Measurements from ENCODE around the gene TOX2.
A peak's percentile ranks its signal among the peaks of the same experiment; 100 is the strongest.

The TOX2 gene

GRCh38 chr20:43903953-43904826 is 10.5 kb upstream of the TOX2 start:
- DNase-seq (ENCODE audit: insufficient read length) (no peak), FAIRE-seq (no peak)
- TF ChIP-seq TAF1 (IDR thresholded peaks at IDR 0.05; ENCODE audit: borderline replicate concordance, low read depth, low read length) (no peak), POLR2A (IDR thresholded peaks at IDR 0.05; ENCODE audit: low read depth, low read length) (no peak), POLR2AphosphoS5 (IDR thresholded peaks at IDR 0.05; ENCODE audit: low read depth, low read length) (no peak)

- FAIRE-seq (no peak), DNase-seq (ENCODE audit: insufficient read length) (no peak)
- TF ChIP-seq TAF1 (IDR thresholded peaks at IDR 0.05; ENCODE audit: borderline replicate concordance, low read depth, low read length) (no peak), POLR2A (IDR thresholded peaks at IDR 0.05; ENCODE audit: low read depth, low read length) (no peak), POLR2AphosphoS5 (IDR thresholded peaks at IDR 0.05; ENCODE audit: low read depth, low read length) (no peak)
These were observed 9.8 kb upstream of the TOX2 start for GRCh38 chr20:43904827-43905177.

DNA sequence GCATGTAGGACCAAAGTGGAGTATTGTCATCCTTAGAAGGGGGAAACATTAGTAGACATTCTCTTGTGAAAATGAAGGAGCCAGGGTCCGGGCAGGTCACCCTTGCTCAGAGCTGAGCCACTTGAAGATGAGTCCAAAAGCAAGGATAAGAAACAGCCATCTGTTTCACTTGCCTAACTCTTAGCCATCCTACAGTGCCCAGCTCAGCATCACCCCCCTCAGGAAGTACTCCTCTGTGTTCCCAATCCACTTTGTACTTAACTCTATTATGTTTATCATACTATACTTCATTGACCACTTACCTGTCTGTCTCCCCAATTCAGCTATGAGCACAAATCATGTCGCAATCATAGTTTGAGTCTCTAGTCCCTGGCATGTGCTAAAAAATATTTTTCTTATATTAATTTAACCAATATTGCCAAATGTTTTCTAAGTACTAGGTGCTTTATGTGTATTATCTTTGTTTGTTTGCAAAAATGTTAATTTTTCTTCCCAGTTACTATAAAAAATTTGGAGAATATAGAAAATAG is 8.1 kb upstream of the TOX2 start:
- FAIRE-seq (no peak), DNase-seq (ENCODE audit: insufficient read length) (no peak)
- TF ChIP-seq TAF1 (IDR thresholded peaks at IDR 0.05; ENCODE audit: borderline replicate concordance, low read depth, low read length): no peak
- TF ChIP-seq POLR2AphosphoS5 (IDR thresholded peaks at IDR 0.05; ENCODE audit: low read depth, low read length): no peak
- TF ChIP-seq POLR2A (IDR thresholded peaks at IDR 0.05; ENCODE audit: low read depth, low read length): no peak

GRCh38 chr20:43909211-43909610 is 5.4 kb upstream of the TOX2 start:
- DNase-seq (ENCODE audit: insufficient read length): no peak
- TF ChIP-seq POLR2A (IDR thresholded peaks at IDR 0.05; ENCODE audit: low read depth, low read length): no peak
- TF ChIP-seq TAF1 (IDR thresholded peaks at IDR 0.05; ENCODE audit: borderline replicate concordance, low read depth, low read length): no peak
- TF ChIP-seq POLR2AphosphoS5 (IDR thresholded peaks at IDR 0.05; ENCODE audit: low read depth, low read length): no peak
- no peak for FAIRE-seq

DNA sequence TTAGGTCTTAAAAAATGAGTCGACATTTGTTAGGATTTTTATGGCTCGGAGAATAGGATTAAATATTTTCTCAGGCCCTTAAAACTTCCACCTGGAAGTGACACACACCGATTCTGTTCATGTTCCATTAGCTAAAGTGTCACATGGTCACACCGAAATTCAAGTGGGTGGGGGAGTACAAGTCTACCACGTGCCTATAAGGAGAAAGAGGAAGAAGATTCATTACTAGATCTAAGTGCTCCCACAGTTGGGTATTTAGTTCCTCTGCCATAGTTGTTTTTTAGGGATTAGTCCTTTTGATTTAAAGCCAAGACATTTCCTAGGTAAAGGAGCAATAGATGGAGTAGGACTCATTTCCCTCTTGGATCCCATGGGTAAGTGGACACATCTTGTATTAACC is 4.9 kb upstream of the TOX2 start:
- FAIRE-seq: peak; percentile 76
- TF ChIP-seq TAF1 (IDR thresholded peaks at IDR 0.05; ENCODE audit: borderline replicate concordance, low read depth, low read length): no peak
- no peak for TF ChIP-seq POLR2AphosphoS5 (IDR thresholded peaks at IDR 0.05; ENCODE audit: low read depth, low read length)
- no peak for TF ChIP-seq POLR2A (IDR thresholded peaks at IDR 0.05; ENCODE audit: low read depth, low read length)
- DNase-seq (ENCODE audit: insufficient read length): no peak

DNA sequence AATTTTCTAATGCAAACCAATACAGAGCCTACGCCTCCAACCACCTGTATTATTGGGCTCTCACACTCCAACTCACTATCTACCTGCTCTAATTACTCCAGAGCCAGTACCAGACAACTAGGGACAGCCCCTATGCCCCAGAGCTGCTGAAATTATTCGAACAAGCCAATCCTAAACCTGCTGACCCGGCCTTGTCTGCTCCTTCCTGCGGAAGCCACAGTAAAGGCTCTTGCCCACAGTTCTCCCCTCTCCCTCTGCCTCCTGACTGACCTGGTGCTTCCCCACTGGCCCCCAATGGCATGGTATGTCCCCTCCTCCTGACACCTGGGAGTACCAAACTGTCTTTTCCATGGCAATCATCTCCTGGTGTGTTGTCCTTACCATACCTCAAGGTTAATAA is 4.1 kb upstream of the TOX2 start:
- TF ChIP-seq POLR2A (IDR thresholded peaks at IDR 0.05; ENCODE audit: low read depth, low read length): no peak
- TF ChIP-seq TAF1 (IDR thresholded peaks at IDR 0.05; ENCODE audit: borderline replicate concordance, low read depth, low read length): no peak
- no peak for TF ChIP-seq POLR2AphosphoS5 (IDR thresholded peaks at IDR 0.05; ENCODE audit: low read depth, low read length)
- FAIRE-seq (no peak), DNase-seq (ENCODE audit: insufficient read length) (no peak)

DNA sequence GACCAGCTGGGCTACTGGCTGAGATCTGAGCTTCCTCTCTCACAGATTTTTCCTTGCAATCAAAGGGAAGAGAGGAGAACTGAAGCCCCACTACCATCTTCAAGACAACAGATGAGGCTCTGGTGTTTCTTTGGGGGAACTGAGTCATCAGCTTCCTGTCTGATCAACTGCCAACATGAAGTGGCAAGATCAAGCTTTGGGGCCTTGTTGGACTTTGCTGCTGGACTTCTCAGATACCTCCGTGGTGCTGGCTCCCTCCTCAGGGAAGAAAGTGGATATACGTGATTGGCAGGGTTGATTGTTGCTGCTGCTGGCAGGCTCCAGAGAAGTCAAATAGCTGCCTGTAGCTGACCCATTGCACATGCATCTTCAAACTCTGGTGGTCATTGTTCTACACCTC is 3.6 kb upstream of the TOX2 start:
- no peak for TF ChIP-seq POLR2A (IDR thresholded peaks at IDR 0.05; ENCODE audit: low read depth, low read length)
- TF ChIP-seq TAF1 (IDR thresholded peaks at IDR 0.05; ENCODE audit: borderline replicate concordance, low read depth, low read length): no peak
- no peak for TF ChIP-seq POLR2AphosphoS5 (IDR thresholded peaks at IDR 0.05; ENCODE audit: low read depth, low read length)
- DNase-seq (ENCODE audit: insufficient read length) (no peak), FAIRE-seq (no peak)

DNA sequence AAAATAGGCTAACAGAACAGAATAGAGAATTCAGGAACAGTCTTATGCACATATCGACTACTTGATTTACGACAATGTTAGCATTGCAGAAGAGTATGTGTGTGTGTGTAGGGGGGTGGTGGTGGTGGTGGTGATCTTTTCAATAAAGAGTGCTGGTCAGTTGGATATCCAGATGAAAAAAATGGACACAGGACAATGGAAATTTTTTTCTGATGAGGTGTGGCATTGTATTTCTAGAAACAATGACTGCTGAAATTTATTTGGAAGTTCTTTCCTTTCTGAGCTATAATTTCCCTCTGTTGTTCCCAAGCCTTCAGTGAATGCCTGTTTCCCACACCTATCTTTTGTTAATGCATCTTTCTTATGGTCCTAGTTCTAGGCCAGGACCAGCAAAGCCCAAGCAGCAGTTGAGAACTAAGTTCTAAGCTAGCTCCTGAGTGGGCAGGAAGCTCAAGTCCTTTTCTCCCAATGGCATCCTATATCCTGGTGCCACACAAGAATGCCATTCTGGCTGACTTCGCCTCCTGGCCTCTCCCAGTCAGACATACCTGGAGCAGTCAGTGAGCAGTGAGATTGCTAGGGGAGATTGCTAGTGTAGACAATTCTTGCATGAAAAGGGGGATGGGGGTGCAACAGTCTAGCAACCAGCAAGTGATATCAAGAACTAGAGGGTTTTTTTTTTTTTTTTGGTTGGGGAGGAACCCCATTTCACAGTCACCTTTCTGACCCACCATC is 1.2 kb upstream of the TOX2 start:
- FAIRE-seq (no peak), DNase-seq (ENCODE audit: insufficient read length) (no peak)
- TF ChIP-seq POLR2AphosphoS5 (IDR thresholded peaks at IDR 0.05; ENCODE audit: low read depth, low read length): no peak
- TF ChIP-seq TAF1 (IDR thresholded peaks at IDR 0.05; ENCODE audit: borderline replicate concordance, low read depth, low read length): no peak
- no peak for TF ChIP-seq POLR2A (IDR thresholded peaks at IDR 0.05; ENCODE audit: low read depth, low read length)

- TF ChIP-seq POLR2A (IDR thresholded peaks at IDR 0.05; ENCODE audit: low read depth, low read length) (peak; percentile 66), TAF1 (IDR thresholded peaks at IDR 0.05; ENCODE audit: borderline replicate concordance, low read depth, low read length) (0 out of 2 replicates have a peak, but pooled peaks have one; percentile 11), POLR2AphosphoS5 (IDR thresholded peaks at IDR 0.05; ENCODE audit: low read depth, low read length) (peak; percentile 86)
- peak; percentile 97 for FAIRE-seq
These were observed 790 bp downstream of the TOX2 start for GRCh38 chr20:43915211-43916072.

DNA sequence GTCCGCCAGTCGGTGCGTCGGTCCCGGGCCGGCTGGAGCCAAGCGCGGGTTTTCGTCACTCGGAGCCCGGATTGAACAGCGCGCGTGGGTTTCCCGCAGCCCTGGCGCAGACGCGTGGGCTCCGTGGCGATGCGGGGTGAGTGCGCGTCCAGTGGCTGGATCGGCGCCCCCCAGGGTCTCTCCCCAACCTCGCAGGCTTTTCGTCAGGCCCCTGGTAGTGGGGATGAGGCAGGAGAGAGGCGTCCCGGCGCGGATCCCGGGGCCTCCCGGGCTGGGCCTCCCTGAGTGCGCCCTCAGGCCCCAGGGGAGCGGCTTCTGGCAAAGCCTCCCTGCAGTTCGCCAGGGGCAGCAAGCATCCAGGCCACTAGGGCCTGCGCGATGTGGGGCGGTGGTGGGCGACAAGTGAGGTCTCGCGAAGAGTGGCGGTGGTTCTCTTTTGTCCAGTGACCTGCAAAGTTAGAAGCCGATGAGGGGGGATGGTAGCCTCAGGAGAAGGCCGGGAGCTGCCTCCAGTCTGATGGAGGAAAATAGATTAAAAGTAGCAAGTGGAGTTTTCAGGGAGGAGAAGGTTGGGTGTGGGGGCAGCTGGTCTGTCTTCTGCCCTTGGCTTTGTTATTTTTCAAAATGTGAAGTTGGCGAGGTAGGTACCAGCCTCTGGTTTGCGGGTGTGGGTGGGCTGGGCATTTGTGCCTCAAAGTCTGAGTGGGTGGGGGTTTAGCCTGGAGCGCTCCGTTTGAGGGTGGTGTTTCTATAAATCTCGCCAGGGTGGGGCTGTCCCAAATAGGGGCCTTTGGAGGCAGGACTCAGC is 1.6 kb downstream of the TOX2 start:
- DNase-seq (ENCODE audit: insufficient read length): no peak
- no peak for TF ChIP-seq TAF1 (IDR thresholded peaks at IDR 0.05; ENCODE audit: borderline replicate concordance, low read depth, low read length)
- no peak for TF ChIP-seq POLR2A (IDR thresholded peaks at IDR 0.05; ENCODE audit: low read depth, low read length)
- no peak for TF ChIP-seq POLR2AphosphoS5 (IDR thresholded peaks at IDR 0.05; ENCODE audit: low read depth, low read length)
- FAIRE-seq: peak; percentile 64

More at GRCh38 chr20:43915211-43916072, 790 bp downstream of the TOX2 start:
- DNase-seq (ENCODE audit: insufficient read length): no peak

Measured in GM12892 (cell line).